Adipose tissue (tissue), 3 donors: ENCODE results near the gene CSN3. TPM values are rescaled to one million over a fixed set of nuclear protein-coding genes. Genes with fewer than 3 reads are reported as not detected.
"Not testable (repeated sequence)": the region's sequence is repeated elsewhere in the genome, so short reads cannot be mapped to it uniquely, and the experiment has no call there.

Experiments used
- H3K27ac ChIP-seq: one replicate; pipeline ENCODE4 v1.5.1; 2013; ENCODE audit warnings: low read depth, low read length
- WGBS, 3 donors: extraction: QIAGEN DNeasy Blood & Tissue Kit; methylation state at CpG; one replicate each; pipeline ENCODE4 v1.1.7; 2013; 5-methylcytosine and 5-hydroxymethylcytosine counted together
- polyA plus RNA-seq, 3 donors: library from polyadenylated mRNA; stranded (reverse); fragments of 200-250 nt; gene quantifications; one replicate each; pipeline ENCODE4 v1.2.3, GENCODE V29; 2013
- donor health status: healthy with polysubstance abuse.
- donor health status: Bipolar disorder and iron deficiency.
- donor health status: healthy.

Gene CSN3
- polyA plus RNA-seq = not detected

- not testable (repeated sequence) for H3K27ac ChIP-seq
- WGBS, 3 donors = 84 to 89% (median 88%) methylated on average over 2 to 3 of the region's 3 CpGs
These were observed at the start of gene CSN3 for GRCh38 chr4:70242297-70242696. TSS of gene CSN3 (plus strand) at chr4:70242597. CDS start at chr4:70244820, 2,223 bp downstream.

GRCh38 chr4:70192895-70193294 lies 49.5 kb upstream of the CSN3 start:
- 87 to 91% (median 91%) methylated on average over 2 of the region's 2 CpGs for WGBS, 3 donors
- H3K27ac ChIP-seq = no peak overlapping the region

- H3K27ac ChIP-seq = no peak within 1 kb of the TSS
- 84 to 91% (median 87%) methylated on average over 1 of the region's 1 CpG for WGBS, 3 donors
These were observed 47.0 kb upstream of the CSN3 start, which contains the start of gene ODAM for GRCh38 chr4:70195425-70195824. TSS of gene ODAM (plus strand) at chr4:70195725. CDS start at chr4:70196544, 819 bp downstream.

- 76 to 82% (median 78%) methylated on average over 2 of the region's 2 CpGs for WGBS, 3 donors
- H3K27ac ChIP-seq = no peak overlapping the region
These were observed 45.5 kb upstream of the CSN3 start for GRCh38 chr4:70196857-70197256.

- 23 to 76% (median 71%) methylated on average over 2 of the region's 2 CpGs for WGBS, 3 donors
- H3K27ac ChIP-seq = no peak overlapping the region
These were observed 44.6 kb upstream of the CSN3 start for GRCh38 chr4:70197842-70198241.

GRCh38 chr4:70203601-70204000 lies 38.8 kb upstream of the CSN3 start:
- no peak overlapping the region for H3K27ac ChIP-seq
- 20 to 86% (median 60%) methylated on average over 1 of the region's 1 CpG for WGBS, 3 donors

GRCh38 chr4:70212752-70213151 lies 29.6 kb upstream of the CSN3 start:
- H3K27ac ChIP-seq = not testable (repeated sequence)
- 69 to 77% (median 72%) methylated on average over 4 of the region's 4 CpGs for WGBS, 3 donors

- not testable (repeated sequence) for H3K27ac ChIP-seq
These were observed 26.3 kb upstream of the CSN3 start for GRCh38 chr4:70216109-70216508.

GRCh38 chr4:70216550-70216949 lies 25.8 kb upstream of the CSN3 start:
- 85 to 100% (median 94%) methylated on average over 1 of the region's 1 CpG for WGBS, 3 donors
- not testable (repeated sequence) for H3K27ac ChIP-seq

GRCh38 chr4:70221389-70221788 lies 21.0 kb upstream of the CSN3 start:
- WGBS, 3 donors = 92 to 97% (median 93%) methylated on average over 3 of the region's 3 CpGs
- not testable (repeated sequence) for H3K27ac ChIP-seq

- not testable (repeated sequence) for H3K27ac ChIP-seq
These were observed 20.6 kb upstream of the CSN3 start for GRCh38 chr4:70221818-70222217.

- WGBS, 3 donors = 60 to 70% (median 65%) methylated on average over 2 of the region's 2 CpGs
- no peak within 1 kb of the TSS for H3K27ac ChIP-seq
These were observed 16.6 kb upstream of the CSN3 start, which contains the start of gene FDCSP for GRCh38 chr4:70225824-70226223. TSS of gene FDCSP (plus strand) at chr4:70226124. CDS start at chr4:70231195, 5,071 bp downstream.

GRCh38 chr4:70236125-70236524 lies 6.3 kb upstream of the CSN3 start:
- H3K27ac ChIP-seq = no peak overlapping the region
- 56 to 89% (median 80%) methylated on average over 1 of the region's 1 CpG for WGBS, 3 donors

GRCh38 chr4:70239131-70239883 lies 3.1 kb upstream of the CSN3 start:
- 35 to 60% (median 40%) methylated on average over 3 of the region's 3 CpGs for WGBS, 3 donors
- H3K27ac ChIP-seq = no peak overlapping the region

GRCh38 chr4:70239884-70240591 lies 2.4 kb upstream of the CSN3 start:
- H3K27ac ChIP-seq = no peak overlapping the region
- WGBS, 3 donors = 57 to 61% (median 60%) methylated on average over 5 of the region's 5 CpGs

GRCh38 chr4:70243091-70243490 lies 694 bp downstream of the CSN3 start:
- WGBS, 3 donors = 75 to 88% (median 81%) methylated on average over 4 of the region's 4 CpGs
- H3K27ac ChIP-seq = no peak overlapping the region

GRCh38 chr4:70251250-70251944 lies 9.0 kb downstream of the CSN3 start:
- WGBS, 3 donors = 36 to 54% (median 49%) methylated on average over 3 of the region's 3 CpGs
- no peak overlapping the region for H3K27ac ChIP-seq

- no peak overlapping the region for H3K27ac ChIP-seq
- 41 to 86% (median 67%) methylated on average over 1 of the region's 1 CpG for WGBS, 3 donors
These were observed 9.5 kb downstream of the CSN3 start for GRCh38 chr4:70251945-70252277.

GRCh38 chr4:70269674-70270073 lies 27.3 kb downstream of the CSN3 start:
- 2 to 9% (median 7%) methylated on average over 1 of the region's 1 CpG for WGBS, 3 donors
- no peak overlapping the region for H3K27ac ChIP-seq
